Occipital lobe (tissue), 2 donors: Measurements from ENCODE around the gene SEMA3D. TPM values are rescaled to one million over a fixed set of nuclear protein-coding genes. Genes with fewer than 3 reads are reported as not detected.

Source experiments
- DNase-seq: peaks from one replicate; lab custom pipeline; 2025; lab: John Stamatoyannopoulos, UW
- total RNA-seq: library from RNA; depleted of rRNA; stranded (reverse); fragments of >200 nt; gene quantifications from one replicate; pipeline ENCODE4 v1.2.3, GENCODE V29; 2014

SEMA3D gene
- total RNA-seq, 1 donor from 2014 or later: 4.4 TPM

DNA sequence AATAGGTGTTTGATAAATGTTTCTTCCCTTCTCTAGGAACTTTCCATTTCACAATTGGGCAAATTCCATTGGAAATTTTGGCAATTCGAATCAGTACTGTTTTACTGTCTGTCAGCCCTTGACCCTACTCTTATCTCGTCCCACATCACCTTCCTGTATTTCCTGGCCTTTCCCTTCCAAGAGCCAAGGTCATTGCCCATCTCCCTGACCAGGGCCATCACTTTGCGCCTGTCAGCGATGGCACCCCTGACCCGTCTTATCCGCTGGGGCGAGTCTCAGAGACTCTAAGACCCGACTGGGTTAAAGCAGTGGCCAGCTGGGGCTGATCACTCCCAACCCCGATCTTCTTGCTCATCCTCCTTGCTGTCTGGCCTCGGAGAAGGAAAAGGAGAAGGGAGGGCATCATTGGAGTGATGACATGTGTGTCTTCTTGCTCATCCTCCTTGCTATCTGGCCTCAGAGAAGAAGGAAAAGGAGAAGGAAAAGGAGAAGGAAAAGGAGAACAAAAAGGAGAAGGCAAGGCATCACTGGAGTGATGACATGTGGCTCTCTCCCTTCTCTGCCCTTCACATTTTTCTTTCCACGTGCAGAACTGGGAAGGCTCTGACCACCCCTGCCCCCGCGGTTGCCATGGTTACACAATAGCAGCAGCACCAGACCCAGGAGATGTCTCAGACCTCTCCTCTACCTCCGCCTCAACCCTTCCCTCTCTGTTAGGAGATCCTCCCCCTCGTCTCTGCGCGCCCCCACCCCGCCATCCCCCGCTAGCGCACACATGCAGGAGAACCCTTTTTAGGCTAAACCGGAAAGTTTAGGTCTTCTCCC, 2.0 kb downstream of the SEMA3D start:
- DNase-seq: no peak

- DNase-seq: no peak
Measured at GRCh38 chr7:85183296-85183695, 3.6 kb downstream of the SEMA3D start.

DNA sequence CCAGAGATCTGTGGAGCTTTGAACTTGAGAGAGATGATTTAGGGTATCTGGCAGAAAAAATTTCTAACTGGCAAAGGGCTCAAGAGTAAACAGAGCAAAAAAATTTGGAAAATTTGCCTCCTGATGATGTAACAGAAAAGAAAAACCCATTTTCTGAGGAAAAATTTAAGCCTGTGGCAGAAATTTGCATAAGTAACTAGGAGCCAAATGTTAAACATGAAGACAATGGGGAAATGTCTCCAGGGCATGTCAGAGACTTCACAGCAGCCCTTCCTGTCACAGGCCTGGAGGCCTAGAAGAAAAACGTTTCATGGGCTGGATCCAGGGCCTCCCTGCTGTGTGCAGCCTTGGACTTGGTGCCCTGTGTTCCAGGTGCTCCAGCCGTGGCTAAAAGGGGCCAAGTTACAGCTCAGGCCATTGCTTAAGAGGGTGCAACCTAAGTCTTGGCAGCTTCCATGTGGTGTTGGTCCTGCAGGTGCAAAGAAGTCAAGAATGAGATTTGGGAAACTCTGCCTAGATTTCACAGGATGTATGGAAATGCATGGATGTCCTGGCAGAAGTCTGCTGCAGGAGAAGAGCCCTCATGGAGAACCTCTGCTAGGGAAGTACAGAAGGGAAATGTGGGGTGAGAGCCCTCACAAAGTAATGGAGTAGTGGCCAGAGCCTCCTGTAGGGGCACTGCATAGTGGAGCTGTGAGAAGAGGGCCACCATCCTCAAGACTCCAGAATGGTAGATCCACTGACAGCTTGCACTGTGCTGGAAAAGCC, 8.1 kb downstream of the SEMA3D start:
- no peak for DNase-seq

- no peak for DNase-seq
Measured at GRCh38 chr7:85177316-85177715, 9.5 kb downstream of the SEMA3D start.

DNA sequence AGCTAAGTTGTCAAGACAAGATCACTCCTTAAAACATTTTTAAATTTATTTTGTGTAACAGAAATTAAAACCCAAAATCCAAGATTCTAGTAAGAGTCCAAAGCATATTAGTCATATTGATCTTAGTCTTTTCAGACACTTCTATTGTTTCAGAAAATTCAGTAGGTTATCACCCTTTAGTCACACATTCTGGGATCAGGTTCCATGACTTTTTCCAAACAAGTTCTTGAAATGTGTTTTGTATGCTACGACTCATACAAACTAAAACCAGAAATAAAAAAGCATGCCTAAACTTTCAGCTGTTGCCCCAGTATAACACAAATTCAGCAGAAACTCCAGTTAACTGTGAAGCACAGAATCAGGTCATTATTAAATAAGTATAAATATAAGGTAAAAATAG, 10.7 kb downstream of the SEMA3D start:
- DNase-seq: no peak

- DNase-seq: no peak
Measured at GRCh38 chr7:85175217-85175616, 11.6 kb downstream of the SEMA3D start.

- DNase-seq: no peak
Measured at GRCh38 chr7:85172530-85172941, 14.3 kb downstream of the SEMA3D start.

- DNase-seq: no peak
Measured at GRCh38 chr7:85167636-85168035, 19.2 kb downstream of the SEMA3D start.

DNA sequence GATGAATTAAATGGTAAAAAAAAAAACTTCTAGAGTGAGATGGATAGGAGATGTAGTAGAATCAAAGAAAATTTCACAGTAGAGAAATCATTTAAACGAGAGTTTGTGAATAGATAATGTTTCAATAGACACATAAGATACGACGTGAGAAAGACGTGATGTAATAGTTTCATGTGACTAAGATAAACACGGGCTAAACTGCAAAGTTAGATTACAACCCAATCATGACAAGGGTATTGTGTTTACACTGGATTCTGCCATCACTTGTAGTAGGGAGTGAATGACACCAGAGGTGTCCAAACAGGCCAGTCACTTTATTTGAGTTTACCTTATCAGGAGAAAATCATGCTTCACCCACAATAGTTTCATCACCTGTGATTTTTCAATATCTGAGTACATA, 21.6 kb downstream of the SEMA3D start:
- DNase-seq: no peak

DNA sequence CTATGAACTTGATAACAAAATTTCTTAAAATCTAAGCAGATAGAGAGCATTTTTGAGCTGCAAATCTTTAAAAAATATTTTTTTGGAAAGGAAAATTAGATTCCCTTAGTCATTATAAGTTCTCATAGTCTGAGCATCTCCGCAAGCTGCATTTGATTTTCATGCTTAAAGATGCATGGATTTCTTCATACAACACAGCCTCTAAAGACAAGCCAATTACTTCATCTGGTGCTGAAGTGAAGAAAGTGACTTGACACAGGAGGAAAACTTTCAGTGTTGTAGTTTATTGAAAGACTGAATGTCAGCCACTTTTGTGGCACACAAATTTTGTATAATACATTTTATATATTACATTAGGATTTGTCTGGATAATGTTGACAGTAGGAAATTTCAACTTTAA, 22.5 kb downstream of the SEMA3D start:
- DNase-seq: no peak

GRCh38 chr7:85162721-85163120, 24.1 kb downstream of the SEMA3D start:
- no peak for DNase-seq

DNA sequence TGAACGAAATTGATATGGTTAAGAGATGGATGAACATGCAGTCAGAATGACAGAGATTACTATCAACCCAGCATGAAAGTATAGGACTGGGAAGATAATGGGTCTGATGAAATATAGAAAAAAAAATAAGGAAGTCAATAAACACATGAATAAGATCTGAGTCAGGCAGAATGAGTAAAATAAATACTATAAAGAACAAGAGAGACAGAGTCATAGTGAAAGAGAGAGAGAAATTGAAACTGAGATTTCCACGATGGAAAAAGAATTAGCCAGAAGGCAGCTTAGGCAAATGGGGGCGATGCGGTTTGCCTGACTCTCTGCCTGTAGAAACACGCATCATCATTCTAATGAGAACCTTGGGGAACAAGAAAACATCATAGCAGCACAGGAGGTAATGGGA, 26.6 kb downstream of the SEMA3D start:
- no peak for DNase-seq

- DNase-seq: no peak
Measured at GRCh38 chr7:85159003-85159402, 27.9 kb downstream of the SEMA3D start.

- no peak for DNase-seq
Measured at GRCh38 chr7:85156661-85157208, 30.1 kb downstream of the SEMA3D start.

GRCh38 chr7:85154282-85154937, 32.4 kb downstream of the SEMA3D start:
- no peak for DNase-seq

GRCh38 chr7:85153715-85154114, 33.1 kb downstream of the SEMA3D start:
- DNase-seq: no peak

- DNase-seq: no peak
Measured at GRCh38 chr7:85150624-85151023, 36.2 kb downstream of the SEMA3D start.

DNA sequence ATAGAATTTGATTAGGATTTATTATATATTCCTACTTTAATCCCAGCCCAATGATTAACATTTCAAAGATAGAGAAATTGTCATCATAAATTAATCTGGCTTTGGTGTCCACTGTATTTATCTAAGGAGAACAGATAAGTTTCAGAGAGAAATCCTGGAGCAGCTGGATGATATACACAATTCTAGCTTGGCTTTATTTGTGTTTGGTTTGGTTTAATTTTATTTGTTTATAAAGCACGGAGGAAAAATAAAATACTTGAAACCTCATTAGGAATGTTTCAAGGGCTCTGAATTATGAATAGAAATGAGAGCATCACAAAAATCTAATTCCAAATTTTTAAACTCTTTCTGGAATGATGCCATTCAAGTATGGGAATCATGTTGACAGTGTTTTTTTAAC, 42.1 kb downstream of the SEMA3D start:
- DNase-seq: no peak

GRCh38 chr7:85135977-85136376, 50.9 kb downstream of the SEMA3D start:
- DNase-seq: no peak

- no peak for DNase-seq
Measured at GRCh38 chr7:85133560-85133959, 53.3 kb downstream of the SEMA3D start.

DNA sequence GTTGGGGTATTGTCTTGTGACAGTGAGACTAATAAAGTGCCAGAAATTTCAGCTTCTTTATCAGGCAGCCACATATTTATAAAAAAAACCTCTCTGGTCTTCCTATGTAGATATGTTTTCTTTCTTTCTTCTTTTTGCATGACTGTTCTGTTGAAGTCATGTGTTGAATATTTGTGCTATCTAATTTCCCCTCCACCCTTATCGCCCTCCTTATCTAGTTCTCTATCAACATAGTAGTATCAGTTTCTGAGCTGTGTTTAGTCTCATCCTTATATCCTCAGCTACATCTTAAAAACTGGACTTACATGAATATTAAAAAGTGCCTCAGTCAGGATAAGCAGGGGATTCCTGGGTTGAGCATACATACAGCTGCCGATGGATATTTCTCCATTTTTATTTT, 53.9 kb downstream of the SEMA3D start:
- no peak for DNase-seq

- DNase-seq: no peak
Measured at GRCh38 chr7:85130702-85131101, 56.2 kb downstream of the SEMA3D start.
